Right ventricle myocardium inferior (tissue), 1 donor: Measurements from ENCODE around the gene RSRC1. TPM values are rescaled to one million over a fixed set of nuclear protein-coding genes. Genes with fewer than 3 reads are reported as not detected.
"Not testable (repeated sequence)": the region's sequence is repeated elsewhere in the genome, so short reads cannot be mapped to it uniquely, and the experiment has no call there.

ENCODE experiments used
- ATAC-seq: fragments of 200-7000 bp; cut with Tn5 transposase; one replicate; pipeline ENCODE4 v1.9.1; 2020; ENCODE audit warnings: mild to moderate bottlenecking, moderate library complexity
- DNase-seq: peaks from one replicate; pipeline ENCODE4 v3.0.0; 2021; ENCODE audit errors: missing footprints
- intact Hi-C: fragments of 100-400 bp; cut with DNase I; formaldehyde crosslinking; loops from one replicate; pipeline ENCODE4 v1.11.0; 2022
- total RNA-seq: library from RNA; stranded (reverse); fragmentation: NEBNext Ultra II Directional; extraction: Animal tissue kit (Norgen Biotek cat#: 25700); gene quantifications from one replicate; pipeline ENCODE4 v1.2.1, GENCODE V29; 2021
- donor health status: DM: no; HTN: yes; CAD: no; lungs with severe emphysema.

The RSRC1 gene
- total RNA-seq, 1 donor from 2014 or later: 22.9 TPM

DNA sequence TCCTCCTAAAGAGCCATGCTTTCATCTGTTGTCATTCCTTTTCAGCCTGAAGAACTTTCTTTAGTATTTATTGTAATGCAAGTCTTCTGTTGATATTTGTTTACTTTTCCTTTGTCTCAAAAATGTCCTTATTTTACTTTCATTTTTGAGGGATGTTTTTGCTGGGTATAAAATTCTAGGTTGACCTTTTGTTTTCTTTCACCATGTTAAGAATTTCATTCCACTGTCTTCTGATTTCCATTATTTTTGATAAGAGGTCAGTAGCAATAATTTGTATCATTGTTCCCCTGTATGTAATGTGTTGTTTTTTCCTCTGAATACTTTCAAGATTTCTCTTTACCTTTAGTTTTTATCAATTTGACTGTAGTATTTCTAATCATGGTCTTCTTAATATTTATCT is 91.1 kb downstream of the RSRC1 start:
- ATAC-seq: no peak
- no peak for DNase-seq
- intact Hi-C loops: no loop called here

DNA sequence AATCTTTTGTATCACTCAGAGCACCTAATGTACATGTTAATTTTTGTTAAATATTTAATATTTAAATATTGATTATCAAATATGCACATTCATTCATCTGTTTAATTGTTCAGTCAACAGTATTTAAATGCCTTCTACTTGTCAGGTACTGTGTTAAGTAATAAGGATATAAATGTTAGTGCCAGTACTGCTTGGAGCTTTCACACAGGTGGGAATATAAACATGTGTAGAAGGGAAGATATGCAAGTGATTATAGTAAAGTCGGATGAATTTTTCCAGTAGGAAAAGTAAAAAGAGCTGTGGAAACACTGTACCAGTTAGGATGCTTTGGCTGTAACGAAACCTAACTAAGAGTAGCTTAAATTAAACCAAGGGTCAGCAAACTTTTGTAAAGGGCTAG is 95.4 kb downstream of the RSRC1 start:
- DNase-seq (no peak), ATAC-seq (no peak)
- intact Hi-C loops: no loop called here

DNA sequence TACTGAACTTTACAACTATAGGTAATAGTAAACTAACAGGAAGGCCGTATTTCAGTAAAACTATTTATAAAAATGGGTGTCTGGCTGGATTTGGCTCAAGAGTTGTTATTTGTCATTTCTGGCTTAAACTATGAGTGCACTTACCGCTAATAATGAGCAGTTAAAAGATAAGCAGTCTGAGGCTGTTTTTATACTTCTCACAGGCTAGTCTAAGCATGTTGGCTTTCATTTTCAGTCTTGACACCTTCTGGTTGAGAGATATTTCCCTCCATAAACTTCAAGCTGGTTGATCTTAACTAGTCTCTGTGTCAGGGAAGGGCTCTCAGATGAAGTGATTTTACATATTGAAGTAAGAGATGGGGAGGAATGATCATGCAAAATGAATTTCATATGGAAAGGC is 96.1 kb downstream of the RSRC1 start:
- ATAC-seq: no peak
- no peak for DNase-seq
- intact Hi-C loops: no loop called here

DNA sequence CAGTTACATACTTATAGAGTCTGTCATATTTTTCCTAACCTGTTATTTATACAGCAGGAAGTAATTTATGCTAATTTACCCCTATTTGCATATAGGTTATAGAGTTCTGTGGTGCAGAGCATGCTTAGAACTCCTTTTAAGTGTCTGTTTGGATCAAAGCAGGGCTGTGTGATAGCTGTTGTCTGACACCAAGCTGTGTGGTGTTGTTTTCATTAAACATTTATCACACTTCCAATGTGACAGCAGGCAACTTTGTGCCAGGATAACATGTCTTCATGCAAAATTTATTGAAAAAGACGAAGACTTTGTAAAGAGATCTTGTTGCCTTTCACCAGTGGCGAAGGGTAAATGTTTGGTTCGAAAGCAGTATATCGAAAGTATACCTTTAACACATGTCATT is 100.2 kb downstream of the RSRC1 start:
- no peak for ATAC-seq
- intact Hi-C loops: no loop called here

DNA sequence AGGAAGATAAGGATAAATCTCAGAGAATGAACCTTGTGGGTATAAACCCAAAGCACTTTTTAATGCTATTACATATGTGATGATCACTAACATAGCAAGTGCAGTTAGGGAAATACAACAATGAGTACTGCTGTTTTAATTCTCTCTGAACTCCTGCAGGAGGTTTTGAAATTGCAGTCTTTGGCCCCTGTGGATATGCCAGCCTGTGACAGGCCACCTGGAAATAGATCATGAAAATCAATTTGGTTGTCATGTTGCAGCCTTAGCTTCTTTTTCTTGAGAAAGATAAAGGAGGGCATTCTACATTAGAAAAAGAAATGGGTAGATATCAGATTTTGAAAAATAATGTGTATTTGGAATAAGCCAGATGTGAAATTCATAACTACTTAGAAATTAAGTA is 103.6 kb downstream of the RSRC1 start:
- no peak for DNase-seq
- no peak for ATAC-seq
- intact Hi-C loops: no loop called here

More for the DNA sequence above, 100.2 kb downstream of the RSRC1 start:
- no peak for DNase-seq

DNA sequence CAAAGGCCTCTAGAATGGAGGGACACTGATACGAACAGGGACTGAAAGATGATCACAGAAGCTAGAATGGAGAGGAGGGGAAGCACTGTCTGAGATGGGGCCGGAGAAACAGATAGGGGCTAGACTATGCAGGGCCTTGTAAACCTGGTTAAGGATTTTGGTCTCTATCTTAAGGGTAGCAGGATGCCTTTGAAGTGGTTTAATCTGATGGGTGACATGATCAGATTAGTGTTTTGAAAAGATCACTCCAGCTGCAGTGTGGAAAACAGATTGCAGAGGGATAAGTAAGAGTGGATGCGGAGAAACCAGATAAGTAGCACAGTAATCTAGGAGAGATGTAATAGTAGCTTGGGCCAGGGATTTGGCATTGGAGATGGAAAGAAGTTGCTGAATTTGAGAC is 108.1 kb downstream of the RSRC1 start:
- intact Hi-C loops: no loop called here
- no peak for DNase-seq
- ATAC-seq: no peak

DNA sequence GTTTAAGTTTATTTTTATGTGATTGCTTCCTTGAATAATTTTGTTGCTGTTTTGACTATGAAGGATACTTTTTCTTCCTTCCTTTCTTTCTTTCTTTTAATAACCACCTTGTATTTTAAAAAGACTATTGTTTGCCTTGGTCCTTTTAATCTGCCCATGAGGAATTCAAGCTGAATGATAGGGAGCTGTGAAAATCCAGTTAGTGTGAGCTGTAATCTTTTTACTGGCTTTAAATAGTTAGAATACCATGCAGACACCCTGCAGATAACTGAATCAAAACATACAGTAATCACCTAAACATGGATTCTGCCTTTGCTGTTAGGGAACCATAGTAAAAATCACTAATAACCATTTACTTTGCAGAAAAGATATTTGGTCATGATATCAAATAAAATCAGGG is 110.7 kb downstream of the RSRC1 start:
- ATAC-seq (no peak), DNase-seq (no peak)
- intact Hi-C loops: no loop called here

DNA sequence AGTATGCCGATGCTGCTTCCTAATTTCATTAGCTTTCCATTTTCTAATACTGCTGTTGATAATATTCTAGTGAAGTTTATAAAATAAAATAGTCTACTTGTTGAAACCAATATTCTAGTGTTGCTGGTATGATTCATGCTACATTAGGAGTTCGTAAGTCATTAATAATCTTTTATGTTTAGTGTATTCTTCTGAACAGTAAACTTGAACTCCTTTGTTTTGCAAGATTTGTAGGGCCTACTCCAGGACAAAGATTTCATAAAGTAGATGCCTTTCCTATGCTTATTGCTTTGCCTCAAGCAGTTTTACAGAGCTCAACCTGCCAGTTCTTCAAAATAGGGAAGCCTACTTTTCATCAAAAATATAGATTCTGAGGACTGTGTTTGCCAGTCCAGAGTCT is 111.5 kb downstream of the RSRC1 start:
- no peak for DNase-seq
- intact Hi-C loops: no loop called here
- no peak for ATAC-seq

DNA sequence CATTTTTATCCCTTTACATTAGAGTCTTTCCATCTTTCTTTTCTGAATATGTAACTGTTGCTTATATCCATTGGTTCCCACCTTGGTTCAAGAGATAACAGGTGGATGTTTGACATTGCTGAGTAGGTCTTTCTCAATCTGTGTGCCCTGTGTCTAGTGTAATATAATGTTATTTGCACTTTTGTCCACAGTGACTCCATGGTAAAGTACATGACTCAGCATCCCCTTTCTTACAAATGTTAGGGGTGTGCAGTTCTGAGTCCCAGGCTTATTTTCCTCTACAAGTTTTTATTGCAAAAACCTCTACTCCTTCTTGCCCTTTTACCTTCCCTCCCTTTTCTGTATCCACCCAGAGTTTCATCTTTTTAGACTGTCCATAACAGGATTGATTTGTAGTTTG is 116.5 kb downstream of the RSRC1 start:
- no peak for ATAC-seq
- intact Hi-C loops: no loop called here
- no peak for DNase-seq

DNA sequence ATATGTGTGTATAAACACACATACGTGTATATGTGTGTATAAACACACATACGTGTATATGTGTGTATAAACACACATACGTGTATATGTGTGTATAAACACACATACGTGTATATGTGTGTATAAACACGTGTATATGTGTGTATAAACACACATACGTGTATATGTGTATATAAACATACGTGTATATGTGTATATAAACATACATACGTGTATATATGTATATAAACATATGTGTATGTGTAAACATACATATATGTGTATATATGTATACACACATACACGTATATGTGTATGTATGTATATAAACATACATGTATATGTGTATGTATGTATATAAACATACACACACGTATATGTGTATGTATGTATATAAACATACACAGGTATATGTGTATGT is 119.1 kb downstream of the RSRC1 start:
- ATAC-seq, intact Hi-C loops, DNase-seq: not testable (repeated sequence)

DNA sequence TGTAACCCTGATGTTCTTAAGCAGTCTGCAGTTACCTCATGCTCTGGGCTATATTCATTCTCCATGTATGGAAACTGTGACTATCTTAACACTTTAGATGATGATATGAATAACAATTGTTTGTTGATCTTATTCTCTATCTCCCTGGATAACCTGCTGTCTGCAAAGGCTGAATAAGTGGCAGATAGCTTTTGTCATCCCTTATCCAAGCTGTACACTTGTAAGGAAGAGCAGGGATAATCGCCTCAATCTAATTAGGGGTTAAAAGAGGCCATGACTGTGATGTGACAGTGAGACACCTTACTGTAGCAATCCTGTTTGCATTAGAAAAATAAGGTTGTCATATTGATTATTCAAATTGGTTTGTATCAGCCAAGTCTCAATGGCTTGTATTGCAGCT is 123.9 kb downstream of the RSRC1 start:
- ATAC-seq: no peak
- intact Hi-C loops: no loop called here
- DNase-seq: no peak

DNA sequence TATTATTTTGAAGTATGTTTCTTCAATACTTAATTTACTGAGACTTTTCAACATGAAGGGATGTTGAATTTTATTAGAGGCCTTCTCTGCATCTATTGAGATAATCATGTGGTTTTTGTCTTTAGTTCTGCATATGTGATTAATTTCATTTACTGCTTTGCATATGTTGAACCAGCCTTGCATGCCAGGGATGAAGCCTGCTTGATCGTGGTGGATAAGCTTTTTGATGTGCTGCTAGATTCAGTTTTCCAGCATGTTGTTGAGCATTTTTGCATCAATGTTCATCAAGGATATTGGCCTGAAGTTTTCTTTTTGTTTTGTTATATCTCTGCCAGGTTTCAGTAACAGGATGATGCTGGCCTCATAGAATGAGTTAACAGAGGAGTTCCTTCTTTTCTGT is 134.4 kb downstream of the RSRC1 start:
- DNase-seq: no peak
- ATAC-seq: no peak
- intact Hi-C loops: no loop called here

DNA sequence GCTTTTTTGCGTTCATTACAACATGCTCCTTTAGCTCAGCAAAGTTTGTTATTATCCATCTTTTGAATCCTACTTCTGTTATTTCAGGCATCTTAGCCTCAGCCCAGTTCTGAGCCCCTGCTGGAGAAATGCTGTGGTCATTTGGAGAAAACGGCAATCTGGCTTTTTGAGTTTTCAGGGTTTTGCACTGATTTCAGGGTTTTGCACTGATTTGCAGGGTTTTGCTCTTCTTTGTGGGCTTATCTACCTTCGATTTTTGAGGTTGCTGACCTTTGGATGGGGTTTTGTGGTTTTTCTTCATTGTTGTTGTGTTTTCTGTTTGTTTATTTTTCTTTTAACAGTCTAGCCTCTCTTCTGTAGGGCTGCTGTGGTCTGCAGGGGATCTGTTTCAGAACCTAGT is 137.4 kb downstream of the RSRC1 start:
- ATAC-seq (no peak), DNase-seq (no peak)
- intact Hi-C loops: no loop called here

DNA sequence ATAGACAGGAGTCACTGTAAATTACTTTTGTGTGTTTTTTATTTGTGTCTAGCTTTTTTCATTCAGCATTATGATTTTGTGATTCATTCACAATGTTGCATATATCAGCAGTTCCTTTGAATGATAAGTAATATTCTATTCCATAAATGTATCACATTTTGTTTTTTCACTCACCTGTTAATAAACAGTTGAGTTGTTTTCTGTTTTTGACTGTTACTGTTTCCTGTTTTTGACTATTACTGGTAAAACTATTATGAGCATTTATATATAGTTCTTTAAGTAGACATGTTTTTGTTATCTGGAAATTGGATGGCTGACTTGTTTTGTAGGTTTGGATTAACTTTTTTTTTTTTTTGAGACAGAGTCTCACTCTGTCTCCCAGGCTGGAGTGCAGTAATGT is 138.4 kb downstream of the RSRC1 start:
- ATAC-seq: no peak
- intact Hi-C loops: no loop called here
- DNase-seq: no peak

DNA sequence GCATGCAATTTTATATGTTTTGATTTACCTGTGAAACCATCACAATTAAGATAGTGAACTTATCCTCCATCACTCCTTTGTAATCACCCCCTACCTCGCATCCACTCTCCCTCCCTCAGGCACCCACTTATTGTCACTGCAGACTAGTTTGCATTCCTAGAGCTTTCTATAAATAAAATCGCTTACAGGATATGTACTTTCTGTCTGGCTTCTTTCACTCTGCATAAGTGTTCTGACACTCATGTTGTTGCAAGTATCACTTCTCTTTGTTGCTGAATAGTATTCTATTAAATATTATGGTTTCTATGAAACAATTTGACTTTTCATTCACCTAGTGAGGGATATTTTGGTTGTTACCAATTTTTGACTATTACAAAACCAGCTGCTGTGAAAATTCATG is 139.3 kb downstream of the RSRC1 start:
- DNase-seq (no peak), ATAC-seq (peak; percentile 54)
- intact Hi-C loops: no loop called here

DNA sequence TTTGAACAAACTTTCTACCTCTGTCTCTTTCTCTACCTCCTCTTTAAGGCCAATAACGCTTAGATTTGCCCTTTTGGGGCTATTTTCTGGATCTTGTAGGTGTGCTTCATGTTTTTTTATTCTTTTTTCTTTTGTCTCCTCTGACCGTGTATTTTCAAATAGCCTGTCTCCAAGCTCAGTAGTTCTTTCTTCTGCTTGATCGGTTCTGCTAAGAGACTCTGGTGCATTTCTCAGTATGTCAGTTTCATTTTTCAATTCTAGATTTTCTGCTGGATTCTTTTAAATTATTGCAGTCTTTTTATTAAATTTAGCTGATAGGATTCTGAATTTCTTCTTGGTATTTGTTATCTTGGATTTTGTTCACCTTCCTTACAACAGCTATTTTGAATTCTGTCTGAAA is 148.7 kb downstream of the RSRC1 start:
- DNase-seq (no peak), ATAC-seq (no peak)
- intact Hi-C loops: no loop called here

DNA sequence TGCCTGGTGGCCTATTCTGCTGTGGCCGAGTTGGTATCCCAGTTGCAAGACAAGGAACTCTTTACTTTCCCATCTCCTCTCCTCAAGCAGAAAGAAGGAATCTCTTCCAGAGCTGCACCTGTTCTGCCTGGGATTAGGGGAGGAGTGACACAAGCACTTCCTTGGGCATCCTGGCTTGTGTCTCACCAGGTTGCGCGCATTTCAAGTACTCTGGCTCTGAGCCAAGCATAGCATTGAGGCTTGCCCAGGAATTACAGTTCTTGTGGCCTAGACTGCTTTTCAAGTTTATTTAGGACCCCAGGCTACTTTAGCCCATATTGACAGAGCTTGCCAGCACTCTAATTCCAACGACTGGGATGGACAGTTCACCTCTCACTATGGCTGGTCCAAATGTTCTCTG is 150.5 kb downstream of the RSRC1 start:
- intact Hi-C loops: no loop called here
- no peak for DNase-seq
- ATAC-seq: no peak

DNA sequence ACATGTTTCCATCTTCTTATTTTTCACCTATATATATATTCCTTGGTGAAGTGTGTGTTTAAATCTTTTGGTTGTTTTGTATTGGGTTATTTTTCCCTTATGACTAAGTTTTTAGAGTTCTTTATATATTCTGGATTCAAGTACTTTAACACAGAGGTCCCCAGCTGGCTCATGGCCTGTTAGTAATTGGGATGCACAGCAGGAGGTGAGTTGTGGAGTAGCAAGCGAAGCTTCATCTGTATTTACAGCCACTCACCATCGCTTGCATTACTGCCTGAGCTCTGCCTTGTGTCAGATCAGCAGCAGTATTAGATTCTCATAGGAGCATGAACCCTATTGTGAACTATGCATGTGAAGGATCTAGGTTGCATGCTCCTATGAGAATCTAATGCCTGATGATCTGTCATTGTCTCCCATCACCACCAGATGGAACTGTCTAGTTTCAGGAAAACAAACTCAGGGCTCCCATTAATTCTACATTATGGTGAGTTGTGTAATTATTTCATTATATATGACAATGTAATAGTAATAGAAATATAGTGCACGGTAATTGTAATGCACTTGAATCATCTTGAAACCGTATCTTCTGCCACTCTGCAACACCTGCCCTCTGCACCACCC is 151.6 kb downstream of the RSRC1 start:
- intact Hi-C loops: no loop called here
- DNase-seq (no peak), ATAC-seq (no peak)

DNA sequence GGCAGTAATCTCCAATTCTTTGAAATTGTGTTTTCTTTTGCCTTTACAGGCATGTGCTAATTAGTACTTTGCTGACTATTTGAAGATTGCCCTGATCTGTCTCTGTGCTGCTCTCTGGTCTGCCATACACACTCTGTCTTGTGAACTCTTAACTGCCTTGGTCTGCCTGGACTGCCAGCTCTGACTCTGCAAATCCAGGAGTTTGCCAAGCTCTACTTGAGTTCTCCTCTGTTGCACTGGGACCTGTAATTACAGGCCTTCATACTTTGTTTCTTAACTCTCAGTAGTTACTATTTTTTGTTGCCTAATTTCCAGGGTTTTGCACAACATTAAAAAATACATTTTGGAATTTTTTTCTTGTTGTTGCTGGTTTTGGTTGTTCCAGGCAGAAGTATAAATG is 155.0 kb downstream of the RSRC1 start:
- no peak for ATAC-seq
- no peak for DNase-seq
- intact Hi-C loops: no loop called here

DNA sequence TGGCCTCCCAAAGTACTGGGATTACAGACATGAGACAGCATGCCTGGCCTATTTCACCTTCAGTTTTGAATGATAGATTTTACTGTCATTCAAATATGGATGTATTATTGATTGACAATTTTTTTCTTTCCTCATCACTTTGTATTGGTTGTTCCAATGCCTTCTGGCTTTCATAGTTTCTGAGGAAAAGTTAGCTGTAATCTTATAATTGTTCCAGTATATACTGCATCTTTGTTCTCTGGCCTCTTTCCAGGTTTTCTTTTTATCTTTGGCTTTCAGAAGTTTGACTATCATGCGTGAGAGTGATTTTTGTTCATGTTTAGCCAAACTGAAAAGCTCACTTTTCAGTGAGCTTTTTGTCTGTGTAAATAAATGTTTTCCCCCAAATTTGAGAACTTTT is 157.1 kb downstream of the RSRC1 start:
- ATAC-seq: no peak
- intact Hi-C loops: no loop called here

DNA sequence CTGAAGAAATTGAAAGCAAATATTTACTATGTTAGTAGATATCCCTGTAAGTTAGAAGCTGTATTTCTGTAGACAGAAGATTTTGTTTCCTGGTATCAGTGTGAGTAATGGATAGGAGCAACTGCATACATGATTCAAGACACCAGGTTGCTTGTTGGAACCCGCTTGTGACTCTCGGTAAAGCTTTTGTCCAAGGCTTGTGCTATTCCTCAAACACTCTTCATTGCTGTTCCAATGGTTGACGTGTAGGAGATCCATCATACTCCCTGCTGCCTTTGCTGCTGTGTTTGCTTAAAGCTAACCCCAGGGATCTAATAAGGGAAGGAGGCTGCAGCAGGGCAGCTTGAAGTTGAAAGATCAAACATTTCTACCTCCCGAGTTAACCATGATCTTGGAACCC is 160.1 kb downstream of the RSRC1 start:
- DNase-seq: no peak
- ATAC-seq: no peak
- intact Hi-C loops: no loop called here

More for the DNA sequence above, 157.1 kb downstream of the RSRC1 start:
- DNase-seq: no peak

DNA sequence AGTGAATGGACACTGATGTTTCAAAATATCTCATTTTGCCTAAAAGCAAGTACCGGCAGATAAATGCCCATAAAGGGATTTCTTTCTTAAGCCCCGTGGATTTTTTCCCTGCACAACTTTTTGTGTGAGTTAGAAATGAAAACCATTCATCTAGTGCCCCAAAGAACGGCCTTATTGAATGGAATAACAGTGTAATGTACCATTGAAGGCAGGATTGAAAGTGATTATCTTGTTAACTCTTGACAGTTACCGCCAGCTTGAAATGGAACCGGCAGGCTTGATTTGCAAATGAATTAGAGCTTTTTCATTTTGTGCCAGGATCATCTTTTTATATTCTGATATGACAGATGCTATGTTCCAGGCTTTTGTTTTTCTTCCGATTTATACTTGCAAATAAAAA is 162.2 kb downstream of the RSRC1 start:
- intact Hi-C loops: no loop called here
- ATAC-seq (no peak), DNase-seq (no peak)
